ENCODE results near the gene HOXB8.

The HOXB8 gene

DNA sequence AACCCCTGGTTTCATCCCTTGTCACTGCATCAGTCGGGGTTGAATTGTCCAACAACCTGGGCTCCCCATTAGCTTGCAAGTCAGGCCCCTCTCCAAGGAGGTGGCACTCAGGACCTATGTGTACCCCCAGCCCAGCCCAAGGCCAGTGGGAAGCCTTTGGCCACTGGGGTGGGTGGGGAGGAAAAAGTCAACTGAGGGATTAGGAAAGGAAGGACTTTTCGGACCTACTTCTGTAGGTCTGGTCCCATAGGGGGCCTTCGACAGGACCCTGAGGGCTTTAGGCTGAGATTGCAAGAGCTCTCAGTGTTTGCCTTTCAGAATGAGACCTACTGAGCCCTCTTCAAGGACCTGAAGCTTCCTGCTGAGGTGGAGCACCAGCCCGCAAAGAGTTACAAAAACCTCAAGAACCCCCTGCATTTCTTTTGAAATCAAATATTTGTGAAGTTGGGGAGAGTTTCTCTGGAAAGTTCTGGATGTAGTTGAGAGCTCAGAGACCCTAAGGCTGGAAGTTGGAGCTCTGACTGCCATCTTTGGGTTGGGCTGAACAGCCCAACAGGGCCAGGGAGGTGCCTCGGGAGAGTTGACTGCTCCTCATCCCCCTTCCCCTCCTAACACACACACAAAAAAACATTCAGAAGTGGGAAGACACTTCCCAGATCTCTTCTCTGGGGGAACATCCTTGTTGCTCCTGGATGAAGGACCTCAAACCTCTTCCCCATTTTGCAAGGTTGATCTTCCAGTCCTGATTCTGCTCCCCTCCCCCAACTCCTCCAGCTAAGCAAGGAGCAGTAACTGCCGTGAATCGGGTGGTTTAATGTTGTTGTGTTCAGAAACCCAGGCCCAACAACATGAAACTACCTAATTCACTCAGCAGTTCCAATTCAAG is 16.8 kb upstream of the HOXB8 start:
- no peaks in the 10 kb centered on the region for H3K36me3 ChIP-seq (replicated peaks; ENCODE audit: low read depth, low read length)
- H4K20me1 ChIP-seq (ENCODE audit: insufficient read depth, low read length): no peaks in the 10 kb centered on the region
- H3K79me2 ChIP-seq (ENCODE audit: low read length): no peaks in the 10 kb centered on the region
- peaks cover 43% of the 10 kb centered on the region for H3K4me1 ChIP-seq (ENCODE audit: low read length)
- H3K27ac ChIP-seq (ENCODE audit: low read length): no peak overlapping the region
- no peak overlapping the region for H3K9ac ChIP-seq (ENCODE audit: low read length)
- H3K9me3 ChIP-seq (ENCODE audit: insufficient read depth, low read length): no peaks in the 10 kb centered on the region
- H2AFZ ChIP-seq (ENCODE audit: low read depth, low read length): peak overlapping the region; percentile 34; the same call in 1 of the 2 replicates
- peaks cover 27% of the 10 kb centered on the region for H3K27me3 ChIP-seq (ENCODE audit: low read depth, low read length)
- peak overlapping the region; percentile 42 for H3K4me2 ChIP-seq (ENCODE audit: low read length)
- TF ChIP-seq EZH2phosphoT487 (IDR thresholded peaks at IDR 0.05; ENCODE audit: low read depth): no peak
- TF ChIP-seq, protein P1, sequence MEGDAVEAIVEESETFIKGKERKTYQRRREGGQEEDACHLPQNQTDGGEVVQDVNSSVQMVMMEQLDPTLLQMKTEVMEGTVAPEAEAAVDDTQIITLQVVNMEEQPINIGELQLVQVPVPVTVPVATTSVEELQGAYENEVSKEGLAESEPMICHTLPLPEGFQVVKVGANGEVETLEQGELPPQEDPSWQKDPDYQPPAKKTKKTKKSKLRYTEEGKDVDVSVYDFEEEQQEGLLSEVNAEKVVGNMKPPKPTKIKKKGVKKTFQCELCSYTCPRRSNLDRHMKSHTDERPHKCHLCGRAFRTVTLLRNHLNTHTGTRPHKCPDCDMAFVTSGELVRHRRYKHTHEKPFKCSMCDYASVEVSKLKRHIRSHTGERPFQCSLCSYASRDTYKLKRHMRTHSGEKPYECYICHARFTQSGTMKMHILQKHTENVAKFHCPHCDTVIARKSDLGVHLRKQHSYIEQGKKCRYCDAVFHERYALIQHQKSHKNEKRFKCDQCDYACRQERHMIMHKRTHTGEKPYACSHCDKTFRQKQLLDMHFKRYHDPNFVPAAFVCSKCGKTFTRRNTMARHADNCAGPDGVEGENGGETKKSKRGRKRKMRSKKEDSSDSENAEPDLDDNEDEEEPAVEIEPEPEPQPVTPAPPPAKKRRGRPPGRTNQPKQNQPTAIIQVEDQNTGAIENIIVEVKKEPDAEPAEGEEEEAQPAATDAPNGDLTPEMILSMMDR (IDR thresholded peaks at IDR 0.05; ENCODE audit: low read depth, low read length): no peak
- H3K4me3 ChIP-seq (ENCODE audit: low read length): no peak overlapping the region

DNA sequence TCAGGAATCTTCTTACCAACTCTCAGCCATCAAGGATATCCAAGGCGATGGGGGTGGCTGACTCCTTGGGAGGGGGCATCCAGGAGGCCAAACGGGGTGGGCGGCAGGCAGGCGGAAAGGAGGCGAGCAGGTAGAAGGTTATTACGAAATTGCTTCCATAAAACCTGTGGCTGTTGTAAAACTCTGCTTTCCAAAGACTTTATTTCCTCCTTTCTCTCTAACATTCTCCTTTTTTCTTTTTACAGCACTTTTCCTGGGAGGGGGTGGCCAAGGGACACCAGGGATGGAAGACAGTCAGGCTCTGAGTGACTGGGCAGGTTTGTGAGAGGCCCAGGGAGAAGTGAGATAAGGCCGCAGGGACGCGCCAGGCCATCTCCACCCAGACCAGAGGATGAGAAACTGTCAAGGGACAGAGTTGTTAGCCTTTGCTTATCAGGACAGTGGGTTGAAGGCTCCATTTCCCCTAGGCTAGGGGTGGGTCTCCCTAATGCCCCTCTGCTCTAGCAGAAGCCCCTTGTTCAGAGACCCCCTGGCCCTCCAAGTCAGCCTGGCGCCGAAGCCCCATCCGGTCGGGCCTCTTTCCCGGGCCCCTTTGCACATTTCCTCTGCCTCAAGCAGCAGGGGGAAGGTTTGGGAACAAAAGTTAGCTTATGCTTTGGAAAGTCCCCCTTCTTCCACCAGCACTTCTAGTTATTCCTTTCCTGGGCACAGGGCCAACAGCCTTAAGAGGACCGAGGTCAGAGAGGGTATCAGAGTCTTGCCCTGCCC is 16.0 kb upstream of the HOXB8 start:
- H4K20me1 ChIP-seq (ENCODE audit: insufficient read depth, low read length): no peaks in the 10 kb centered on the region
- TF ChIP-seq, protein P1 (IDR thresholded peaks at IDR 0.05; ENCODE audit: low read depth, low read length): no peak
- TF ChIP-seq EZH2phosphoT487 (IDR thresholded peaks at IDR 0.05; ENCODE audit: low read depth): no peak
- no peaks in the 10 kb centered on the region for H3K9me3 ChIP-seq (ENCODE audit: insufficient read depth, low read length)
- peaks cover 38% of the 10 kb centered on the region for H3K4me1 ChIP-seq (ENCODE audit: low read length)
- no peak overlapping the region for H3K27ac ChIP-seq (ENCODE audit: low read length)
- H3K4me3 ChIP-seq (ENCODE audit: low read length): no peak overlapping the region
- H3K36me3 ChIP-seq (replicated peaks; ENCODE audit: low read depth, low read length): no peaks in the 10 kb centered on the region
- H3K4me2 ChIP-seq (ENCODE audit: low read length): no peak overlapping the region
- no peak overlapping the region for H2AFZ ChIP-seq (ENCODE audit: low read depth, low read length)
- H3K79me2 ChIP-seq (ENCODE audit: low read length): no peaks in the 10 kb centered on the region
- no peak overlapping the region for H3K9ac ChIP-seq (ENCODE audit: low read length)
- peaks cover 24% of the 10 kb centered on the region for H3K27me3 ChIP-seq (ENCODE audit: low read depth, low read length)

DNA sequence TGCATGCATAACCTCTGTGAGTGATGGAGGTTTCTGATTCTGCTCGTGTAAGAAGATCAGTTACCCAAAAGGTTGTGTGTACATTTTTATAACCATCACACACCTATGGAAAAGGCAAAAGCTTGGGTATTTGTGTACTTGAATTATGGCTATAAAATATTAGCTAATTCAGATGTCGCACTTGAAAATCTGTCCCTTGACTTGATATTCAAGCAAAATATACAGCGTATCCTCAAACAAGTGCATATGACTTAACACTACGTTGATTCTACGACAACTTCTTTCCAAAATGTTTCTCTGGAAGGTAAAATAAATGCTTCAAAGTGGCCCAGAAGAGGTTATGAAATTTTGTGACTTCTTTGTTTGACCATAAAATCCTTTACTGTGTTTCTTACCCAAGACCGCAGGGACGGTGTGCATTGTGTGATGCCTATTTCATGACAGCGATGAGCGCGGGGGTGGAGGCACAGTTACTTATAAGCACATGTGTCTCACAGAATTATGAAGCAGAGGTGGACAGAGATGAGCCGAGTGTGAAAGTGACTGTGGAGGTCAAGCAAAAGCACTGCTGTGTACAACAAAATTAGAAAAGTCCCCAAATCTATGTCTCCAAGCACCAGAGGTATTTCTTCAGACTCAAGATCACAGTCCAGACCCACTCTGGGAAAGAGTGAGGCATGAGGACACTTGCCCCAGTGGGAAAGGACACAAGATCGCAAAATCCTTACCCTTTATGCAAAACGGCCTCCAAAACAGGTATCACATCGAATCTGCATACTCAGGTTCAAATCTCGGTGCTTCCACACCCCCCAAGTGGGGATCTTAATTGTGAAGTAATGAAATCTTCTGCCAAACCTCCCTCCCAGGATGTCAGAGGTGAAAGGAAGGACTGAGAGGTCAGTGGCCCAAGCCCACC is 15.2 kb upstream of the HOXB8 start:
- Histone ChIP-seq H4K20me1 (ENCODE audit: insufficient read depth, low read length) (no peaks in the 10 kb centered on the region), H3K27me3 (ENCODE audit: low read depth, low read length) (peaks cover 24% of the 10 kb centered on the region), H3K4me1 (ENCODE audit: low read length) (peaks cover 30% of the 10 kb centered on the region), H3K4me3 (ENCODE audit: low read length) (no peak overlapping the region), H3K27ac (ENCODE audit: low read length) (no peak overlapping the region), H3K4me2 (ENCODE audit: low read length) (no peak overlapping the region), H3K9ac (ENCODE audit: low read length) (no peak overlapping the region), H3K9me3 (ENCODE audit: insufficient read depth, low read length) (no peaks in the 10 kb centered on the region), H3K36me3 (replicated peaks; ENCODE audit: low read depth, low read length) (no peaks in the 10 kb centered on the region), H2AFZ (ENCODE audit: low read depth, low read length) (no peak overlapping the region), H3K79me2 (ENCODE audit: low read length) (no peaks in the 10 kb centered on the region)
- TF ChIP-seq, protein P1 (IDR thresholded peaks at IDR 0.05; ENCODE audit: low read depth, low read length): no peak
- no peak for TF ChIP-seq EZH2phosphoT487 (IDR thresholded peaks at IDR 0.05; ENCODE audit: low read depth)

Data from OCI-LY3 (cell line).